OCI-LY3 (cell line): ENCODE results near the gene IDNK.

ENCODE experiments used
- H2AFZ ChIP-seq: fragments of 200-600, 300-600 bp; shearing (Covaris generic); 2 replicates; pipeline ENCODE4 v1.6.0; 2014; ENCODE audit warnings: antibody characterized with exemption, low read depth, low read length
- H3K27ac ChIP-seq: fragments of 200-600, 300-600 bp; sonication (generic); 2 replicates; pipeline ENCODE4 v1.5.1; 2014; ENCODE audit warnings: mild to moderate bottlenecking, low read length, moderate library complexity, mixed read lengths
- H3K27me3 ChIP-seq: fragments of 200-600, 300-600 bp; sonication (generic); 2 replicates; pipeline ENCODE4 v1.6.1; 2014; ENCODE audit warnings: low read depth, low read length, mixed read lengths
- H3K36me3 ChIP-seq: fragments of 200-600, 300-600 bp; sonication (generic); replicated peaks from 2 replicates; pipeline ENCODE3; 2014; ENCODE audit warnings: low read depth, low read length, mixed read lengths
- H3K4me1 ChIP-seq: fragments of 300-600, 200-600 bp; sonication (generic); 2 replicates; pipeline ENCODE4 v1.6.1; 2014; ENCODE audit warnings: low read length, mixed read lengths
- H3K4me2 ChIP-seq: fragments of 200-600, 300-600 bp; sonication (generic); 2 replicates; pipeline ENCODE4 v1.6.1; 2014; ENCODE audit warnings: low read length, mixed read lengths
- H3K4me3 ChIP-seq: fragments of 300-600, 200-600 bp; sonication (generic); 2 replicates; pipeline ENCODE4 v1.5.1; 2014; ENCODE audit warnings: antibody characterized with exemption, mild to moderate bottlenecking, low read length, moderate library complexity
- H3K79me2 ChIP-seq: fragments of 300-600, 200-600 bp; shearing (Covaris generic); 2 replicates; pipeline ENCODE4 v1.6.1; 2014; ENCODE audit warnings: mild to moderate bottlenecking, low read length, mixed read lengths
- H3K9ac ChIP-seq: fragments of 300-600, 200-600 bp; shearing (Covaris generic); 2 replicates; pipeline ENCODE4 v1.6.0; 2014; ENCODE audit warnings: mild to moderate bottlenecking, low read length, moderate library complexity
- H3K9me3 ChIP-seq: fragments of 200-600, 300-600 bp; shearing (Covaris generic); 2 replicates; pipeline ENCODE4 v1.6.1; 2014; ENCODE audit warnings: low read length, mixed read lengths; ENCODE audit not compliant: insufficient read depth
- H4K20me1 ChIP-seq: fragments of 200-600, 300-600 bp; sonication (generic); 2 replicates; pipeline ENCODE4 v1.6.1; 2016; ENCODE audit warnings: low read length, mixed read lengths; ENCODE audit not compliant: insufficient read depth
- CTCF ChIP-seq: fragments of 200-600, 300-600 bp; sonication (generic); IDR thresholded peaks from 2 replicates; pipeline ENCODE4 v1.5.1; 2014; ENCODE audit warnings: antibody characterized with exemption, low read length, low read depth
- EZH2phosphoT487 ChIP-seq: fragments of 200-600 bp; shearing (Covaris generic); IDR thresholded peaks from 2 replicates; pipeline ENCODE4 v1.6.1; 2018; ENCODE audit warnings: antibody characterized with exemption, mixed run types, low read depth

Gene IDNK

DNA sequence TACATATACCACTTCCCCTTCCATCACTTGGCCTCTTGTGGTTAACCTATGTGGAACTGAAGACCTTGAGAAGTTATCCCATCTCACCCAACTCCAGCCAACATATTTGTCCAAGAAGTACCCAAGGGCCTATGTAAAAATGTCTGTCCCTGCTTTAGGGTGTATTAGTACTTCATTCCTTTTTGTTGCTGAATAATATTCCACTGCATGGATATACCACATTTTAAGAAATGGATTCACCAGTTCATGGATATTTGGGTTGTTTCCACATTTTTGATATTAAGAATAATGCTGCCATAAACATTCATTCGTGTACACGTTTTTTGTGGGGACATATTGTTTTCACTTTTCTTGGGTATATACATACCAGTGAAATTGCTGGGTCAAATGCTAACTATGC is 28.6 kb downstream of the IDNK start:
- Histone ChIP-seq H2AFZ (no peak overlapping the region), H3K36me3 (peaks cover 49% of the 10 kb centered on the region), H3K27ac (no peak overlapping the region), H3K4me1 (peaks cover 46% of the 10 kb centered on the region), H3K9me3 (no peaks in the 10 kb centered on the region), H3K4me2 (no peak overlapping the region), H3K4me3 (no peak overlapping the region), H3K9ac (no peak overlapping the region), H3K79me2 (no peaks in the 10 kb centered on the region; the same call in 1 of the 2 replicates), H3K27me3 (no peaks in the 10 kb centered on the region), H4K20me1 (peaks cover 18% of the 10 kb centered on the region)
- no peak for TF ChIP-seq CTCF
- TF ChIP-seq EZH2phosphoT487 = no peak

DNA sequence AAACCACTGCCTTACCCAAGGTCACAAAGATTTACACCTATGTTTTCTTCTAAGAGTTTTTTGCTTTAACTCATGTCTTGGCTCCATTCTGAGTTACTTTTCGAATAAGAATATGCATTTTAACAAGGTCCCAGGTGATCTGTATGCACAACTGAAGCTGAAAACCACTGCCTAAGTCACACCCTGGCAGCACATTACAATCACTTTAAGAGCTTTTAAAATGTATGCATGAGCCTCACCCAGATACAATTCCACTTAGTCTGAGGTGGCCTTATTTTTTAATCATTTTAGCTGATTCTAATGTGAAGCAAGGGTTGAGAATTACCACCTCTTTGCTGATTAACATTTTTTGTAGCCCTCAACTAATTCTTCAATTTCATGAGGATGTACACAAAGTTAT is 29.5 kb downstream of the IDNK start:
- H3K36me3 ChIP-seq = peaks cover 52% of the 10 kb centered on the region
- no peak overlapping the region for H3K9ac ChIP-seq
- no peaks in the 10 kb centered on the region for H3K9me3 ChIP-seq
- H2AFZ ChIP-seq = no peak overlapping the region
- peaks cover 3% of the 10 kb centered on the region; the same call in 1 of the 2 replicates for H3K79me2 ChIP-seq
- H3K27me3 ChIP-seq = no peaks in the 10 kb centered on the region
- H3K4me1 ChIP-seq = peaks cover 46% of the 10 kb centered on the region
- H4K20me1 ChIP-seq = peaks cover 17% of the 10 kb centered on the region
- no peak overlapping the region for H3K27ac ChIP-seq
- TF ChIP-seq EZH2phosphoT487 (no peak), CTCF (no peak)
- H3K4me2 ChIP-seq = no peak overlapping the region
- H3K4me3 ChIP-seq = no peak overlapping the region

DNA sequence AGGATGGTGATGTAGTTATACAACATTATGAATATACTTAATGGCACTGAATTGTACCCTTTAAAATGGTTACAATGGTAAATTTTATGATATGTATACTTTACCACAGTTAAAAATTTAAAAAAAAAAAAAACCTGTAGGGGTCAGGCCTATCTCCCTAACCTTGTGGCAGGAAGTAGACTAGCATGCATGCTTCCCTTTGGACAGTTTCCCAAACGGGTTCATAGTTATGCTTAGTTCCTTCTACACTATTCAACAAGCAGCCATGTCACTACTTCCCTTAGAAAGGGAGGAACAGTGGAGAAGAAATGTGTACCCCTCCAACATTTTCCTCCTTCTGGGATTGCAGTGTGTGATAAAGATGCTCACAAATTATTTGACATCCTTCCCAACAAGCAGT is 32.5 kb downstream of the IDNK start:
- H3K4me3 ChIP-seq = no peak overlapping the region
- H4K20me1 ChIP-seq = peaks cover 19% of the 10 kb centered on the region; the same call in 1 of the 2 replicates
- peaks cover 33% of the 10 kb centered on the region for H3K4me1 ChIP-seq
- H3K79me2 ChIP-seq = peaks cover 4% of the 10 kb centered on the region; the same call in 1 of the 2 replicates
- no peak overlapping the region for H2AFZ ChIP-seq
- TF ChIP-seq EZH2phosphoT487 (no peak), CTCF (no peak)
- peak overlapping the region; percentile 53 for H3K4me2 ChIP-seq
- H3K27ac ChIP-seq = peak overlapping the region; percentile 45
- H3K9ac ChIP-seq = no peak overlapping the region
- H3K36me3 ChIP-seq = peaks cover 67% of the 10 kb centered on the region
- H3K9me3 ChIP-seq = no peaks in the 10 kb centered on the region
- H3K27me3 ChIP-seq = no peaks in the 10 kb centered on the region

DNA sequence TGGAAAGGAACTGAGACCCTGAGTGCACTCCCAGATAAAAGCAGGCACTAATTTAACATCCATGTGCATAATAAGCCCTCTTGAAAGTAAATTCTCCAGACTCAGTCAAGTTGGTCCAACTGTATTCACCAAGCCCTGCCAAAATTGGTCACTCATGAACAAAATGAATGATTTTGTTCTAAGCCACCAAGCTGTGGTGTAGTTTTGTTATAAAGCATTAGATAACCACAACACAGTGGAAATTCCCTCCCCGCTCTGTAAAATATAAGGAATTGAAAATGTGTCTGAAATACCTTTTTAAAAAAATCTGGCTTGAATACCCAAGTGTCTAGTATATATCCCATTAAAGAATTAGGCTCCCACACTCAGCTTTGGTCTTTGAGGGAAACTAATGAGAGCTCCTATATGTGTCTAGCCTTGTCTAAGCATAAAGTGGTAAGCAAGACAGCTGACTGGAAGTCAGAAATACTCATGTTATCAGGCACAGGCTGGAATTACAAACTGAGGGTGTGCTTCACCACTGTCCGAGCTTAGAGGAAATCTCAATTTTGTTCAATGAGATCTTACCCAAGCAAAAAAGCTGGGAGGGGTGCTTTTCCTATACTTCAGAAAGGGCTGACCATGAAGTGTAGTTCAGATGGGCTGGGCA is 33.2 kb downstream of the IDNK start:
- H3K4me2 ChIP-seq = peak overlapping the region; percentile 53
- H3K9ac ChIP-seq = no peak overlapping the region
- H2AFZ ChIP-seq = no peak overlapping the region
- peaks cover 4% of the 10 kb centered on the region; the same call in 1 of the 2 replicates for H3K79me2 ChIP-seq
- H3K4me3 ChIP-seq = no peak overlapping the region
- peaks cover 71% of the 10 kb centered on the region for H3K36me3 ChIP-seq
- peaks cover 31% of the 10 kb centered on the region for H3K4me1 ChIP-seq
- H3K27ac ChIP-seq = peak overlapping the region; percentile 45
- H3K27me3 ChIP-seq = no peaks in the 10 kb centered on the region
- H3K9me3 ChIP-seq = no peaks in the 10 kb centered on the region
- TF ChIP-seq EZH2phosphoT487 (no peak), CTCF (no peak)
- H4K20me1 ChIP-seq = peaks cover 19% of the 10 kb centered on the region; the same call in 1 of the 2 replicates
